Stimulated activated CD4-positive, alpha-beta T cell treated with anti-CD3 and anti-CD28 coated beads, TNF-alpha, amount 100 ng/mL, for 48 hours (primary cell): Measurements from ENCODE around the gene COPZ2.
"Not testable (repeated sequence)": the region's sequence is repeated elsewhere in the genome, so short reads cannot be mapped to it uniquely, and the experiment has no call there.

Source experiments
- DNase-seq, 3 donors: peaks; one replicate each; pipeline ENCODE4 v3.0.0-alpha.2; 2020; ENCODE audit warnings: low read depth in 3 of 3

Gene COPZ2

DNA sequence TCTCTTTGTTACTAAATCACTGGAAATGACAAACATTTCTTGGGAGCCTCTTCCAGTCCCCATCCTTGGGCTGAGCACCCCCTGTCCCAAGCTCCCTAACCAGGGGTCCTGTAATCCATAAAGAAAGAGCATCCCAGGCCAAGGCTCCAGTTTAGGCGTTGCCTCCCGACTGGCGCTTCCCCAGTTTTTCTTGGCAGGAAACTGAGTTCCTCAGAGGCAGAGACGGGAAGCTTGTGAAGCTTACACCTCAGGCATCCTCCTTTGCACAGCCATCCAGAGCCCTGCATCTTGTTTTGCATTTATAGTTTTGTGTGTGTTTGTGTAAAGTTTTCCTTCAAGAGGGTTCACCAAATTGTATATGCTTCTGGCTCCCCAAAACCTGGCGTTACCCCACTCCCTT, 7.1 kb downstream of the COPZ2 start:
- DNase-seq, result no peak

DNA sequence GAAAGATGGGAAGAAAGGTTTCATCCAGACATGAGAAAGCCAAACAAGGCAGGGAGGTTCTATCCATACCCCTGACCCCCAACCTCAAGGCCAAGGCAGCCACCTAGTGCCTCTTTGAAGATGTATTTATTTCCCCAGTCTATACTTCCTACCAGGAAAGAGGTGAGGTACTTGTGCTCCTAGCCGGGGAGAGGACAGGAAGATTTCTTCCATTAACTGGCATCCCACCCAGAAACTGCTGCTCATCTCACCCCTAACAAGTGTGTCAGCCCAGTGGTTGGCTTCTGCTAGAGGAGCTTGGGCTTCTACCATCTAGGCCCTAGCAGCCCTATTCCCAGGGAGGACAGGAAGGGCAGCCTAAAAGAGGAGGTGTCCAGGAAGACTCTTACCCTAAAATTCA, 8.9 kb downstream of the COPZ2 start:
- no peak for DNase-seq

DNA sequence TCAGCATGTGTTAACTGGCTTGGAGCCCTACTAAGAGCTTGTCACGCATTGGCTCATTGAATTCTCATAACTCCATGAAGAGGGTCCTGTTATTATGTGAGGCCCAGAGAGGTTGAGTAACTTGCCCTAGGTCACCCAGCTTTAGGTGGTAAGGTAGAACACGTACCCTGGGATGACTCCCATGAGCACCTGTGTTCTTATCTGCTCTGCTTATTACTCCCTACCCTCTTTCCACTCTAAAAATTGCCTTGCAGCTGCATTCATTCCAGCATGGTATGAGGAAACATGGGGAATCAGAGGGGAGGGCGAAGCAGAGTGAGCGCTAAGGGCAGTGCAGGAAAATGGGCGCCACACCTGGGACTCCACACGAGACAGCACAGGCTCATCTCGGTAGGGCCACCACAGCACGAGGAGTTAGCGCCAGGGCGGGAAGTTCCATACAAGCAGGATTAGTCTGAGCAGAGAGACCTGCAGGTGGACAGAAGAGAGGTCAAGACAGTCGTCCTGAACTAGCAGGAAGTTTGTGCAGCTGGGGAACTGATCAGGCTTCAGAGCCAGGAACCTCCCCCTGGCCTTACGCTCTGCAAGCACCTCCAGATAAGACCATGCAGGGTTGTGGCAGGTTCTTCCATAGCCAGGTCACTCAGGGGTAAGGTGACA, 10.1 kb downstream of the COPZ2 start:
- DNase-seq, result no peak

DNA sequence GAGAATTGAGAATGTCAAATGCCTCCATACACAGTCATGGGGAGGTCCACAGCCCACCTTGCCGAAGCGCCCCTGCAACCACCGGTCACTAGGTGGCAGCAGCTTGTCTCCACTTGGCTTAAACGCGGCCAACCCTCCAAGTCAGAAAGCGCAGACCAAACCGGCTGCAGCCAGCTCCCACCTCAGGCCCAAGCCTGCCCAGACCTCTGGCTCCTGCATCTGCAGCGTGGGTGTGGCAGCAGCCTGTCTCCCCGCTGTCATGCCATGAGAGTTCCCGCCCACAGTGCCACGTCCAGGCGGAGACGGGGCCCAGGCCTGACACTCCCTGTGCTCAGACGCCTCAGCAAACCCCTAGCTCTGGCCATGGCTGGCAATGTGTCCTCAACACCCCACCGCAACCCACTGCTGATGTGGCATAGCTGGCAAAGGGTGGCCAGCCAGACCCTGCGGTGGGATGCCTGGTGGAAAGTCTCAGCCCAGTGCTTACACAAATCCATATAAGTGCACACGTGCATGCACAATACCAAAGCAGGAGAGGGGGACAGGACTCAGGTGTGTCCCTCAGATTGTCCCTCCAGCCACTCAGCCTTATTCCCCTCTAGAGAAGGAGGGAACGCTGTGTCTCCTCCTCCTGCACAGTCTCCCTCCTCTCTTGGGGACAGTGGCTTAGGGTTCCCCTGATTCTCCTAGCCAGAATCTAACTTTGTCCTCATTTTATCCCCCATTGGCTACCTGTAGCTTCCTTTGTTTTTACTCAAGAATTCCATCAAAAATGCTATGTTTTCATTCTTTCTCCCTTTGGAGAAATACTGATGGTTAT, 10.9 kb downstream of the COPZ2 start:
- peak in 2 of 3 donors; percentile 57 to 67 for DNase-seq

DNA sequence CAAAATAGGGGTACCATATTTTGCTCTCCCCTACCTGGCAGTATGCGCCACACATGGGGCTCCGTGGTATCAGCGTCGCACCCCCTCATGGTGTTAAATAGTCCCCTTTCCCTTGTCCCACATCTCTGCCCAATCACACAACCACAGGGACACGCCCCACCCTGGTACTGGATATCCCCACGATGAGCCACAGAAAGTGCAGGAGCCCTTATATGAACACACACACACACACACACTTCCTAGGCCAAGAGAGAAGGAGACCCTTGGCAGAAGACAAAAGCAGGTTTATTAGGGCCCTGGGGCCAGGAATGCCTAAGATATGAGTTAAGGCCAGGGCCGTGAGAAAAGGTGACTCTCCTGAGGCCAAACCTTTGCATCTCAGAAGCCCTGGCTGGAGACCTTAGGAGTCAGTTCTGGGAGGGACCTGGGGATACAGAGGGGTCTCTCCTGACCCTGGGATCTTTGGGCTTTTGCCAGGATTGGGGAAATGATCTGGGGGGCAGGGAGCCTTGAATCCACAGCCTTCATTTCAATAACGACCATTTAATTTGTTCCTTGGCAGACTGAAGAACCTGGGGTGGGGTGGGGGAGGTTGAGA, 11.6 kb downstream of the COPZ2 start:
- no peak for DNase-seq

DNA sequence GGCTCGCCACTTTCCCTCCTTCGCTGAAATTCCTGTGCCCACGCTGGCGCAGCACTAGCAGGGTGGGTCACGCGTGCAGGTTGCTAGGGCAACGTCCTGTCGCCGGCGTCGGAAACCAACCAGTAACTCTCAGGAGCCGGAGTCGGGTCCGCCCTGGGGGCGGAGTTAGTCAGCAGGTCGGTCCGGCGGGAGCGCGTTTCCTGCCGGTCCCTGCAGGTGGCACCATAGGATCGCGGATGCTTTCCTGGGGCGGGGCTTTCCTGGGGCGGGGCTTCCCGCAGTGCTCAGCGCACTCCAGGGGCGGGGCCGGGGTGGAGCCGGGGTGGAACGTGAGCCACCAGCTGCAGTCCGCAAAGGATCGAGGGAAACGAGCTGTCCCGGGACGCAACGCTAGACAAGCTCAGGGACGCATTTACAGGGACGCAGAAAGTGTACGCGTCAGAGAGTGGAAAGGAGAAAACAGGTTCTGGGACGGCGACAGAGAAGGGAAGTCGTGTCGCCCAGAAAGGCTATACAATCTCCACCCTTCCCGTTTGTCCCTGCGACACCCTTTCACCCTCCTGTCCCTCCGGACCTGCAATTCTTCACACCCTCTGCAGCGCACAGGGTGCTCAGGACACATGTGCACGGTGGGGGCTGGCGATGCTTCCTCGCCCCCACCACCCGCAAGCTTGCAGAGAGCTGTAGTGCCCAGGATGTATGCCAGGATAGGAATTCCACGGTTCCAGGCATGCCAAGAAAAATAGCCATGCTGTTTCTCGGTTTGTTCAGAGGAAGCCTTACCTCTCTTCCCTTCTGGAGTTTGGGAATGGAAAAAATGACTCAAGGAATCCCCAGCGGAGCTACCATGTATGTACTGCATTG, 12.3 kb downstream of the COPZ2 start:
- DNase-seq, result peak; percentile 95 to 97 (median 96)

DNA sequence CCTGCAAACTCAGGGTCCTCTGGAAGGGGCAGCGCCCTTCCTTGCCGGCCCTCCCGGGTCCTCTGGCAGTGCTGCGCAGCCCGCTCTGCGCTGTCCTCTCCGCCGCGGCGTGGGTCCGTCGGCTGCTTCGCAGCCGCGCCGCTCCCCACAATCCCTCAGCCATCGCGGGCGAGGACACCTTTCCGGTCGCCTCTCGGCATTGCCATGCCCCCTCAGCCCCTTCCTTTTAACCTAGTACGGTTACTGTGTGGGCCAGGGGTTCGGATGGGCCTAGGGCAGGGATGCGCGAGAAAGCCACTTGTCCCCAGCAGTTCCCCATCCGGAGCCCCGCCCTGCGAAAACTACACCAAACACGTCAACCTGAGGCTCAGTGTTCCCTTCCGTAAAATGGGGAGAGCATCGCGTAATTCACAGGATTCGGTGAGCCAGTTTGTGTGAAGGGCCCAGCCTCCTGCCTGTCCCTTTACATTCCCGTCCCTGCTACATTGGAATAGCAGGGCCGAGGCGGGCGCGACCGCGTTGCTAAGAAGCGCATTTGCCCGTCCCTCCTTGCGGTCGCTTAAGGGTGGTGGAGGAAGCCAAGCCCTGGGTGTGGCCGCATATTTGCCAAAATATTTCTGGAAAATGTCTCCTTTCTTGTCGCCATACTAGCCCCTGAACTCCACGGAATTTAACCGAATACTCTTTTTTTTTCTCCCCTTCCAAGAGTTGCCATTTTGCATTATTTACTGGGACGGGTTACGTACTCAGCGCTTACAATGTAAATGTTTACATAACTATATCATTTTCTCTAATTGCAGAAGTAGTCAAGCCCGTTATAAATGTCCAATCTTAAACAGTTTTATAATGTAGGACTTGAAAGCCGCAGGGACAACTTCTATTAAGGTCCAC, 13.2 kb downstream of the COPZ2 start:
- DNase-seq, result no peak

DNA sequence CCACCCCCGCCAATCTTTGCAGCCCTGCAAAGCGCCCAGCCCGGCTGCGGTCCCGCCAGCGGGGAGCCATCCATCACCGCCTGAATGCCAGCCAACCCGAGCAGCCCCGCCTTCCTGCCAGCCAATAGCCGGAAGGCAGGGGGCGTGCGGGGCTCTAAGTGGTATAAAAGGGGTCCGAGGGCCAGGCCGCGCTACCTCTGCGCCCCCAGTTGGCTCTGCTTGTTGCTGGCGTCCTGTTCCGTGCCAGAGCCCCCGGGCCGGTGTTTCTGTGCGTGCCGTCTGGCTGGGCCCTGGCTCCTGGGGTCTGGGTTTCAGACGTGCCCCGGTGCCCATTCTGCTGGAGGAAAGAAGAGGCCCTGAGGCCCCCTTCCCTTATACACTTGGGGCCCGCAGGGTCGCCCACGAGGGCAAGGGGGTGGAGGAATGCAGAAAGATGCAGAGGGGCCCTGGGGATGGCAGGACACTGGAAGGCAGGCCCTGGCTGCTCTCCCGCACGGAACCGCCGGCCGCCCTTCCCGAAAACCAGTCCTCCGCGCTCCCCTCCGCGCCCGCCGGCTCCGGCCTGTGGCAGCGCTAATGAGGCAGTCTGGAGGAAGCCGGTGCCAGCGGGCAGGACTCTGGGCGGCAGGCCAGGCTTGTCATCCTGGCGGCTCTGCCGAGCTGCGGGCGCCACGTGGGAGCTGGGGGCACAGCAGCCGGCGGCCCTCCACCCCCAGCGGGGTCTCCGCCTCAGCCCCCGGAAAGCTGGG, 14.0 kb downstream of the COPZ2 start:
- DNase-seq, result no peak

DNA sequence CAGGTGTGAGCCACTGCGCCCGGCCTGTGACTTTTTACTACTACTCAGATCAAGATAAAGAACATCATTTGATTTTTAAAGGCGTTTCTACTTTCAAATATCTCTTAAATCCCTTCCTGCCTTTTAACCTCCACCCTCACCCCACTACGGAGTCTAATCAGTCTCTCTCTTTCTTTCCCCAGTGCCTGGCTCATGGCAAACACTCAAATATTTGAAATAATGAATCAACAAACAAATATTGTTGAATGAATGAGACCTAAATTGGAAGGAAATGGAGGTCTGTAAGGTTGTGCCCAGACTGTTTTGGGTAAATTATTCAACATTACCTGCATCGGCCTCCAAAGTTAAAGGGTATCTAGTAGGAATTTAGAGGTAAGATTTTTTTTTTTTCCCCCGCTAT, 14.7 kb downstream of the COPZ2 start:
- DNase-seq, result no peak

DNA sequence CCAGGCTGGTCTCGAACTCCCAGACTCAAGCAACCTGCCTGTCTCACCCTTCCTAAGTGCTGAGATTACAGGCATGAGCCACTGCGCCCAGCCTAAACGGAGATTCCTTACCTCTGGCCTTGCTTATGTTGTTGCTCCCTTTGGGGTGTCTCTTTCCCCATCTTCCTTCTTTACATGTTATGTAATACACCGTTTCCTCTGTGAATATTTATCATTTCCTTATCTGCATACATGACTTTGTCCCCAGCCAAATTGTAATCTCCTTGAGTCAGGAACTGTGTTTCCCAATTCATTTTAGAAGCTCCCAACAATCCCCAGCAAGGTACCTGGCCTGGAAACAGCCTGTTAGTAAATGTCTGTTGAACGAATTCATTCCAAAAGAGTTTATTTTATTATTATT, 15.7 kb downstream of the COPZ2 start:
- DNase-seq, result no peak

DNA sequence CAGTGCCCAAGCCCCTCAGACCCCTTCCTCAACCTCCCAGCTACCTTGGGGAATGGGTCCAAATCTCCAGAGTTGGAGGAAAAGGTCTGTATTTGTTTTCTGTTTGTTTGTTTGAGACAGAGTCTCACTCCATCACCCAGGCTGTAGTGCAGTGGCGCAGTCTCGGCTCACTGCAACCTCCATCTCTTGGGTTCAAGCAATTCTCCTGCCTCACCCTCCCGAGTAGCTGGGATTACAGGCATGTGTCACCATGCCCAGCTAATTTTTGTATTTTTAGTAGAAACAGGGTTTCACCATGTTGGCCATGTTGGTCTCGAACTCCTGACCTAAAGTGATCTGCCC, 19.8 kb downstream of the COPZ2 start:
- not testable (repeated sequence) for DNase-seq

DNA sequence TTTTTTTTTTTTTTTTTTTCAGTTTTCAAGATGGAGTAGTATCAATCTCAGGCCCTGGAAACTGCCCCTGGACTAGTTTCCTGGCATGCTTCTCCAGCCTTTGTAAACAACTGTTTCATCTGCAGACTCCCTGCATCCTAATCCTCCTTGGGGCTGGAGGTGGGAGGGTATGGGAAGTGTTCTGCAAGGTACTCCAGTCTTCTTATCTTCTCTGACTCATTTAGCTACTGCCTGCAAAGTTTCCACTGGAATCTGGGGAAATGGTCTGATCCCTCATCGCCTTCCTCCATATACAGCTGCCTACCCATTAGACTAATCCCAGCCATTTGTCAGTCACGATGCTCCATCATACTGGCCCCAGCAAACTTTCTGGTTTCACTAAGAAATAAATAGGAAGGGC, 21.5 kb downstream of the COPZ2 start:
- no peak for DNase-seq

DNA sequence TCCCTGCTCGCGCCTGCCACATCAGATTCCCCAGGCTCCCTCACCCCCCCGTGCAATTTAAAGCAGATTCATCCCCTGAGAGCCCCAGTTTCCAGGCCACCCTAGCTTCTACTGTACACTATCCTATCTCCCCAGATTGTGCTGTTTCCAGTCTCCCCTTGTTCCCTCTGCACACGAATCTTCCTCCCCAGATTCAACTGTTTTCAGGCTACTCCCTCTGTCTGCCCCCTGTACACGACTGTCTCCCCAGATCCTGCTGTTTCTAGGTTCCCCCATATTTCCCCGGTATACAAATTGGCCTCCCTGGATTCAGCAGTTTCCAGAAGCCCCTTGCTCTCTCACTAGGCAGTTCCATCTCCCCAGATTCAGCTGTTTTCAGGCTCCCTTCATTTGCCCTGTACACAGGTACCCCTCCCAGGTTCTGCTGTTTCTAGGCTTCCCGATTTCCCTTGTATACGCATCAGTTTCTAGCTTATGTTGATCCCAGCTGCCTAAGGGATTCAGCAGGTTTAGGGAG, 22.9 kb downstream of the COPZ2 start:
- DNase-seq, result no peak

DNA sequence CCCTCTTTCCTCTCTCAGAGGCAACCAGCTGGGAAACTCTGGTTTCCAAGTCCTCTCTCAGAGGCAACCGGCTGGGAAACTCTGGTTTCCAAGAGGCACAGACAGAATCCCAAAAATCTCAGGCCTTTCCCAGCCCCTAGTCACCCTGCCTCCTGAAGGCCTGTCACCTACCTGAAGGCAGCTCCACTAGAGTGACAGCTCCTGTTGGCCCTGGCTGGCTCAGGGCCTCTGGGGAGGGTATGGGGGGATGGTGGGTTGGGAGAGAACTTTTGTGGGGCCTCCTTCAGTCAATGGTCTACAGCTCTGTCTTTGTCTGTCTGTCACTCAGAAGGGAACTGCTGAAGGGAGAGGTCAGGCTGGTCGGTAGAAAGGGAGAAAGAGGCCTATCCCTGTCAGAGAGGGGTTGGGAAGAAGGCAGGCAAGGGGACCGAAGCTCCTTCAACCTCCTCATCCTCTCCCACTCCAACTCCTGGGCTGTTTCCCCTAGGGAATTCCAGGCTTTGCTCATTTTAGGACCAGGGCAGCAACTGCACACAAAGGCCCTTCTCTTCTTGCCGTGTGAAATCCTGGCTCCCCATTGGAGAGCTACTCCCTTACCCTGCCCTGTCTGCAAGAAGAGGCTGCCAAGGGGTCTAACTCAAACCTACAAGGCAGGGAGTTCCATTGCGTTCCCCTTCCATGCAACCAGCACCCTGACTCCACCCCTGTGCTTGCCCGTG, 23.6 kb downstream of the COPZ2 start:
- DNase-seq, result no peak

DNA sequence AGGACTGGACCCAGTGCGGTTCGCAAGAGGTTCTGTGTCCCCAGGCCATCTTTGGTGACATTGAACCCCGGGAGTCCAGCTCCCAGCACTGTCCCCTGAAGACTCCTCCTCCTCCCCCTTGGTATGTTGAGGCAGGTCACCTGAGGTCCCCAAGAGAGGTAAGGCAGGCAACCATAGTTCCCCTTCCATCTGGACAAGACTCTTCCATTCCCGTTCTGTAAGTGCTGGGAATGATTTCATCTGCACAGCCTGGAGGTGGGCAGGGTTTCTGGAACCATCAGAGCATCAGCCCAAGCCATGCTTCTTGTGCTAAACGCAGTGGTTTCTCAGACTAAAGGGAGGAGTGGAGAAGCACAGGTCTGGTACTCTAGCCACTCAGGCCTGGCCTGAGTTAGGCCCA, 24.9 kb downstream of the COPZ2 start:
- DNase-seq, result no peak

DNA sequence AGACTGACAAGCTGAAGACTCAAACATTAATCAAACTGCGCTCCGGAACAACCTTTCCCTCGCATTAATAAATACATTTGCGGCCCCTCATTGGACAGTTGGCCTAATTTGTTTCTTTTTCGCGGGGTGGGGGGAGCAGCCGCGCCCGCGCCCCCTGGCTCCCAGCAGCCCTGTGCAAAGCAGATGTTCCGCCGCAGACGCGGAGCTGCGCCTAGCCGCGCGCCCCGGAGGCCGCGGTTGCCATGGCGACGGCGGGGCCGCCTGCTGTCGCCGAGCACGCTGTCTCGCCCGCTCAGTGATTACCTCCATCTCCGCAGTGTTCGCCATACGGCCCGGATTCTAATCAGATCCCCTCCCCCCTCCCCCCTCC, 25.5 kb downstream of the COPZ2 start:
- peak in 1 of 3 donors; percentile 55 for DNase-seq

DNA sequence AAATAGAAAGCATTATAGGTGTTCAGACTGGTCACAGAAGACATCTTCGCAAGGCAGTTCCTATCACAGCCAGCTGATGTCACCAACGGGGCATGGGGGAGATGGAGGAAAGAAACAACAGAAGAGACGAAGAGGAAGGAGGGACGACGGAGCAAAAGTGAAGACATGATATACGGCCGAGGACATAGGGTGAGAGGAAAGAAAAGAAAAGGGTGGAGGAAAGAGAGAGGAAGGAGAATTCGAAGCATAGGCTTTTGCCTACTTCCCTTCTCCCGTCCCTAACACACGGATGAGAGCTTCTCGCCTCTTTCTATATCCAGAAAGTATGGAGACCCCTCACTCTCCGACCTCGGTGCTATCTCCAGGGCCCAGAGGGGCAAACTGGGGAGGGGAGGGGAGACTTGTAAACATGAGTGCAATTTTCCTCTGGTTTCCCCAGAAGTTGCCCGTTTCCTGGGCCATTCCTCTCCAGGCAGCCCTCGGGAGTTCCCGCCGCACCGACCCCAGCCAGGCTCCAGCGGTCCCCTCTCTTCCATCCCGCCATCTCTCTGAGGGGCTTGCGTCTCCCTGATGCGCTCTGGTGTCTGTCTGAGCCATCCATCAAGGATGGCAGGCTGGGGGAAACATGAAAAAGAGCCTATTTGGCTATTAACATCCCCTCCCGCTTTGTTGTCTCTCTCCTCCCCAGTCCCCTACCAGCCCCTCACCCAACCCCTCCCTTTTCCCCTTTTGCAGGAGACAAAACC, 26.0 kb downstream of the COPZ2 start:
- DNase-seq, result peak in 1 of 3 donors; percentile 38

DNA sequence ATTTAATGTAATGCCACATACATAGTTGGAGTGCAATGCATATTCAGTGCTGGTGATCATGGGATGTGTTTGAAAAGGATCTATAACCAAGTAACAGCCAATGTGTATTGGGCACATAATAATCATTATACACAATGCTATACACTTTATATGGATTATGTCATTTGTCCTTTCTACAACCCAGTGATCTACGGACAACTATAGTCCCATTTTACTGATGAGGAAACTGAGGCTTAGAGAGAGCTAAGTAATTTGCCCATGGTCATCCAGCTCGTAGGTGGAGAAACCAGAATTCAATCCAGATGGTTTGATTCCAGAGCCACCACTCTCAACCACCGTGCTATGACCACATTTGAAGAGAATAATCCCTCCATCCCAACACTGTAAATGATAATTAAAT, 27.4 kb downstream of the COPZ2 start:
- DNase-seq, result no peak
